GM11168 (cell line): ENCODE results near the gene PTCHD1.

ENCODE experiments used
- in situ Hi-C: fragments of 300-500 bp; cut with MboI; formaldehyde crosslinking; loops from one replicate; pipeline ENCODE4 v1.12.0; 2022; ENCODE audit warnings: low sequenced_read_pairs; ENCODE audit not compliant: unreplicated experiment

The PTCHD1 gene

DNA sequence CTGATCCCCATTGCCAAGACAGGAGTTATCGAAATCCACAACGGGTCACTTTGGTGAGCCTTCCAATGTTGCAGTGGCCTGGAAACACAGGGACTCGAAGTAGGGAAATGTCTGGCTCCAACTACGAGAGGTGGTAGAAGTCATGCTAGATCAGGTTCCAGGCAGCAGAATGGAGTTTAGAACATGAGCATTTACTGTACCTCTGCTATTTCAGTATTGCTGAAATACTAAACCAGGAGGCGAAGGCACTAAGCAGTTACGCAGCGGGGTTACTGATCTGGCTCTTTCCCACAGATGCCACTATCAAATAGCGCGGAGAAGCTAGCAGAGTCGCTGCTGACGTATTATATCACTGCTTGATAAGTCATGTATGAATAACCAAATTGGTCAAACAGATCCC is 56.3 kb downstream of the PTCHD1 start:
- in situ Hi-C loops, result no loop called here

GRCh38 chrX:23392195-23392594 is 57.5 kb downstream of the PTCHD1 start:
- in situ Hi-C loops, result no loop called here

GRCh38 chrX:23394421-23394820 is 59.8 kb downstream of the PTCHD1 start:
- in situ Hi-C loops, result no loop called here

- in situ Hi-C loops, result no loop called here
Observed at GRCh38 chrX:23396263-23396662, 61.6 kb downstream of the PTCHD1 start.

- in situ Hi-C loops, result no loop called here
Observed at GRCh38 chrX:23398570-23398969, 63.9 kb downstream of the PTCHD1 start.

- in situ Hi-C loops, result no loop called here
Observed at GRCh38 chrX:23403849-23404248, 69.2 kb downstream of the PTCHD1 start.

DNA sequence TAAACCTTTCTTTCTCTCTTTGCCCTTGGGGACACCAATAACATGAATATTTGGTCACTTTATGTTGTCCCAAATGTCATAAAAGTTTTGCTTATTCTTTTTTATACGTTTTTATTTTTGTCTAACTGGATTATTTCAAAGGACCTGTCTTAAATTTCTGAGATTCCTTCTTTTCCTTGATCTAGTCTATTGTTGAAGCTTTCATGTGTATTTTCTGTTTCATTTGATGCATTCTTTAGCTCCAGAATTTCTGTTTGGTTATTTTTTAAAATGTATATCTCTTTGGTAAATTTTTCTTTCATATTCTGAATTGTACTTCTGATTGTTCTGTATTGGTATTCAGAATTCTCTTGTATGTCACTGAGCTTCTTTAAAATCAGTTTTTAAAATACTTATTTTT is 88.3 kb downstream of the PTCHD1 start:
- in situ Hi-C loops, result no loop called here

- in situ Hi-C loops, result no loop called here
Observed at GRCh38 chrX:23434356-23434884, 99.8 kb downstream of the PTCHD1 start.

- in situ Hi-C loops, result no loop called here
Observed at GRCh38 chrX:23435108-23435507, 100.5 kb downstream of the PTCHD1 start.

GRCh38 chrX:23435575-23435974 is 100.9 kb downstream of the PTCHD1 start:
- in situ Hi-C loops, result no loop called here

- in situ Hi-C loops, result no loop called here
Observed at GRCh38 chrX:23436875-23437274, 102.2 kb downstream of the PTCHD1 start.

DNA sequence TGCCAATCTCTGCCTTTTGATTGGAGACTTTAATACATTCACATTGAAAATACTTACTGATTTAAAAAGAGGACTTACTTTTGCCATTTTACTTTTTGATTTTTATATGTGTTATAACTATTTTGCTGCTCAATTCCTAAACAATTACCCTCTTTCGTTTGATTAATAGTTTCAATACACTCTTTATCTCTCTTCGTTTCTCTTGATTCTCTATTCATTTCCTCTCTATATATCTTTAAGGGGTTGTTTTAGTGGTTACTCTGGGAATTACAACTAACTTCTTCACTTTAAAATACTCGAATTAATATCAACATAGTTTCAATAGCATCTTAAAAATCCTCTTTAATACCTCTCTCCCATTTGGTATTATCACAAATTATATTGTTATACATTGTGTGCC is 116.6 kb downstream of the PTCHD1 start:
- in situ Hi-C loops, result no loop called here
